GM12892 (cell line): ENCODE measurements around the gene OPCML.

Source experiments
- POLR2A ChIP-seq: IDR thresholded peaks from 2 replicates; pipeline ENCODE4 v1.6.1; 2011; ENCODE audit warnings: low read depth, low read length, control low read depth
- POLR2AphosphoS5 ChIP-seq: IDR thresholded peaks from 2 replicates; pipeline ENCODE4 v1.6.1; 2011; ENCODE audit warnings: low read depth, low read length, control low read depth
- TAF1 ChIP-seq: IDR thresholded peaks from 2 replicates; pipeline ENCODE4 v1.6.1; 2011; ENCODE audit warnings: low read depth, mild to moderate bottlenecking, control low read depth, low read length, borderline replicate concordance

GRCh38 chr11:132999516-132999915 is 532.8 kb downstream of the OPCML start:
- TF ChIP-seq POLR2A, result no peak
- no peak for TF ChIP-seq TAF1
- TF ChIP-seq POLR2AphosphoS5, result no peak
